HG03457 (cell line): Measurements from ENCODE around the gene INHA.

Source experiments
- ATAC-seq: cut with Tn5 transposase; IDR thresholded peaks from one replicate; pipeline ENCODE4 v1.9.1; 2021; ENCODE audit warnings: moderate number of reproducible peaks; ENCODE audit not compliant: unreplicated experiment

The INHA gene

DNA sequence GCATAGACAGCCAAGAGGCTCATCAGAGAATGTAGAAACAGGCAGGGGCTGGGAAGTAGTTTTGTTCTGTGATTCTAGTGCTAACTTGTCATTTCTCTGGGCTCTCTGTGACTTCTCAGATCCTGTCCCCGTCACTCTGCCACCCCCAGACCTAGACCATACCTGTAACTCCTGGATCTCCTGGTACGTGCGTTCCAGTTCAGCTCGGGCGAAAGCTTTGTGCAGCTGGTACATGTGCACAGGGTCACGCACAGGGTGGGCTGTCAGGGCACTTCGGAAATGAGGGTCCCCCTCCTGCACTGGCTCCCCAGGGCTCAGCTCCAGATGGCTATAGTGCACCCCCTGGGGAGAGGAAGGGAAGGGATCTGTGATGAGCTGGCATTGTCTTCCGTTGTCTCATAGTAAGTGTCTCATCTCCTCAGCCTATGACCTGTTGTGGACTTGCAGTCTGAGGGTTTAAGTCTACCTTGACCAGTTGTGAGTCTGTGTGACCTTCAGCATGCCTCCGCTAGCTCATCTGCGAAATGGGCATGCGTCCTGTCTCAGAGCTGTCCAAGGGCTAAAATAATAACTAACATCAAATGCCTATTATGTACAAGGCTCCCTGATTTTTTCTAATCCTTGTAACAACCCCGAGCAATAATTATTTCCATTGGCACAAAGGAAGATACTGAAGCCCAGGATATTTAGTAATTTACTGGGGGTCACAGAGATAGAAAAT, 31.2 kb upstream of the INHA start:
- no peak for ATAC-seq

- ATAC-seq: peak; percentile 42
Measured at GRCh38 chr2:219541611-219542180, 30.4 kb upstream of the INHA start.

DNA sequence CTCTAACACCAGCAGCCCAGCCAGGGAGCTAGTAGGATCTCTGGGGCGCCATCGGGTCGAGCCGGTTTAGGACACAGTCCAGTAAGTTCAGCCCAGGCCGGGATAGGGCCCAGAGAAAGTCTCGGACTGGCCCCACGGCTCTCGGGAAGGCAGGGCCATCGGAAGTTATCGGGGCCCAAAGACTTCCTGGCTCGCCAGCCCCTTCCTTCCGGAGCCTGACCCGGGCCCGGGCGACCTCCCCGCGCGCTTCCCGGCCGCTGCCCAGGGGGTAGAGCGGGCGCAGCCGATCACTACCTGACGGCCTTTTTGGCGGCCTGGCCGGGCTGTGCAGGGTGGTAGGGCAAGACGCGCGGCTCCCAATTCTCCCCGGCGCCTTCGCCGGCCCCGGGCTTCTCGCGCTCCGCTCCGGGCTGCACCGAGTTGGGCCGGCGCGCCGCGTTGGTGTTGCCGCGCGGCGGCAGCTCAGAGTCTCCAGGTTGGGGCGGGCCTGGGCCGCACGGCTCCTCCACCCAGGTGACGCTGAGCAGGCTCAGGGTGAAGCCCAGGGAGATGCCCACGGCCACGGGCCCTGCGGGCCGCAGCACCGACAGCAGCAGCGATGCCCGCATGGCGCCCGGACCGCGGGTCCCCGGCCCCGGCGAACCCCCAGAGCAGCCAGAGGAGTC, 29.0 kb upstream of the INHA start:
- peak; percentile 19 for ATAC-seq

DNA sequence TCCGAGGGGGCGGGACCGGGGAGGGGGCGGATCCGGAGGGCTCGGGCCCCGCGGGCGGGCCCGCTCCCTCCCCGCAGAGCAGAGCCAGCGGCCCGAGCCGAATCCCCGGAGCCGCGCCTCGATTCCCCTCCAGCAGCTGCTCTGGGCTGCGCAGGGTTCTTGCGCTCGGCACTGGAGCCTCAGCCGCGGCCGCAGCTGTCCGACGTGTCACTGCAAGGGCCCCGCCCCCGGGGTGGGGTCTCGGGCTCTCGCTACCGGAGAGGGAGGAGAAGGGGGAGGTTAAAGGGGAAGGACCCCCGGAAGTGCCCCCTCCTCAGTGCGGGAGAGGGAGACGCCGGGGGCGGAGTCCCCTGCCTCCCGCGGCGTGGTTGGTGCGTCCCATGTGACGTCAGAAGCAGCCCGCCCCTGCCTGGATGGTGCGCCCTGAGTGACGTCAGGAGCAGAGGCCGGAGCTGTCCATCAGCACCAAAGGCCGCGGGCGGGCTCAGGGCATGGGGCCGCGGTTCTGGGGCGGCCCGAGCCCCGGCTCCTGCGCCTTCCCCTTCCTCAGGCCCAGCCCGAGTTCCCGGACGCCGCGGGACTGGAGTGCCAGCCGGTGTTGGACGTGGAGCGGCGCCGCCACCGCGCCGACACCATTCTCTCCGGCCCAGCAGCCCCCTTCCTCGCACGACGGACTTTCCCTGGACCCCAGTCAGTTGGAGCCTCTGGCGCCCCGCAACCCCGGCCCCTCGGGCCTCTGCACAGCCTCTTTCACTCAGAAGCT, 28.3 kb upstream of the INHA start, which contains the start of the genes CHPF and TMEM198:
Gene CHPF, minus strand, starts transcription at position 214 of the 763 bp plus-strand sequence. CDS start 271 bp downstream, outside the sequence.
Gene TMEM198, plus strand, starts transcription at position 433 of the 763 bp plus-strand sequence. CDS start 700 bp downstream, outside the sequence.
- peak; percentile 68 for ATAC-seq

DNA sequence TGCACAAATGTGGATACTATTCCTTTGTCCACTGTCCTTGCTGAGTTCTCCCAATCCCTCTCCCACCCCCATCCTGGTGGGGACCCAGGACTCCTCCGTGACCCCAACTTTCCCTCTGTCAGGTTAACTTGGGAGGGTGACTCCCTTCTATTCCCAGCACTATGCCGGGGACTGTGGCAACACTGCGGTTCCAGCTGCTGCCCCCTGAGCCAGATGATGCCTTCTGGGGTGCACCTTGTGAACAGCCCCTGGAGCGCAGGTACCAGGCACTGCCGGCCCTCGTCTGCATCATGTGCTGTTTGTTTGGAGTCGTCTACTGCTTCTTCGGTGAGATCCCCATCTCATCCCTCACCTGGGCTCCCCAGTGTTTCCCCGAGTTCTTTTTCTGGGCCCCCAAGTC, 27.5 kb upstream of the INHA start:
- ATAC-seq: no peak

DNA sequence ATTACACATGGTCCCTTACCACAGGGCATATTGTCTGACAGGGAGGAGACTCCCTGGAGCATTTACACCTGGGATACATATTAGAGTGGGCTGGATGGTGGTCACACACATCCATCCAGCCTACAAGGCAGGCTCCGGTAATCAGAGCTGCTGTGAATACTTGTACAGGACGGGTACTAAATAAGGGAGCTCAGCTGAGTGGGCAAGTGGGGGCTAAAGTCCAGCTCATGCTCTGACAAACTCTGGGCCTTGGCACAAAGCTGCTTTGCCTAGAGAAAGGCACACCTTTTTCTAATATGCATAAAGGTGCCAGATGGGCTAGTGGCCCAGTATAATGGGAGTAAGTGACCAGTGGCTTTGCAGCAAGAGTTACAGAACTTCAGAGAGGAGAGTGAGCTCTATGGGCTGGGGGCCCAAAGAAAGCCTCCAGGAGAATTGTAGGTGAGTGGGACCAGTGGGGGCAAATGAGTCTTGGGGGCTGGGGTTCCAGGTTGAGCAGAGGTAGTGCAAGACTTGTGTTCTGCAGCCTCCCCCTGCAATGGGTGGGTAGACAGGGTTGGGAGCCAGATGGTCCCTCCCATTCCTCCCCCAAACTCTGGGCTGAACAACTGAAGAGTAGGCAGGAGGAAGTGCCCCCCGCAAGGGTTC, 26.7 kb upstream of the INHA start:
- ATAC-seq: no peak

DNA sequence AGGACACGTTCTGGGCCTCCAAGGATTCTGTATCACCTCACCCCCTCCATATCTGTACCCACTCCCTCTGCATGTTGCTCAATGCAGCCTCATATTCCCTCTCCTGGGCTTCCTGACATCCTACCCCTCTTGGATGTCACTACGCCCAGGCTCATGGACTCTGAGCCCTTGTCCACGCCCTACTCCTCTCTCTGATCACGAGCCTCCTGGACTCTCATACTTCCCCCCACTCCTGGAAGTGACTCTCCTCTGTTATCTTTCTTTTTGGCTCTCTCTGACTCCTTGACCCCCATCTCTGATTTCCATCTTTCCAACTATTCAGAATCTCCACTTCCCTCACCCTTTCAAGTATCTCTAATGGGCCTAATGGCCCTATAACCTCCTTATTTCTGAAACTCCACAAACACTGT, 26.2 kb upstream of the INHA start:
- no peak for ATAC-seq

DNA sequence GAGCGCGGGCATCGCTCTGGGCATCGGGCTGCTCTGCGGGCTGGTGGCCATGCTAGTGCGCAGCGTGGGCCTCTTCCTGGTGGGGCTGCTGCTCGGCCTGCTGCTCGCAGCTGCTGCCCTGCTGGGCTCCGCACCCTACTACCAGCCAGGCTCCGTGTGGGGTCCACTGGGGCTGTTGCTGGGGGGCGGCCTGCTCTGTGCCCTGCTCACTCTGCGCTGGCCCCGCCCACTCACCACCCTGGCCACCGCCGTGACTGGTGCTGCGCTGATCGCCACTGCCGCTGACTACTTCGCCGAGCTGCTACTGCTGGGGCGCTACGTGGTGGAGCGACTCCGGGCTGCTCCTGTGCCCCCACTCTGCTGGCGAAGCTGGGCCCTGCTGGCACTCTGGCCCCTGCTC, 24.5 kb upstream of the INHA start:
- ATAC-seq: no peak

- no peak for ATAC-seq
Measured at GRCh38 chr2:219548990-219549389, 23.1 kb upstream of the INHA start.

DNA sequence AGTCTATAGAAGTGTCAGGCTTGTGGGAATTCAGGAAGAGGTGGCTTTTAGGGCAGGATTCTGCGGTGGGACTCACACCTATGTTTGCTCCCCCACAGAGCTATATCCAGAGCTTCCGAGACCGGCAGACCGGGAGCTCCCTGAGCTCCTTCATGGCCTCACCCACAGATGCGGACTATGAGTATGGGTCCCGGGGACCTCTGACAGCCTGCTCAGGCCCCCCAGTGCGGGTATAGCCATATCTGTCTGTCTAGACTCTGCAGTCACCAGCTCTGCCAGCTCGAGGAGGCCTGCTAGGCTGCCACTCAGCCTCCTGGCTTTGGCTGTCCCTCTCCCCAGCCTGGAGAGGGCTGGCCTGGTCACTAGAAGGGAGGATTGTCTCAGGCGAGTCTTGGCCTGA, 22.5 kb upstream of the INHA start:
- no peak for ATAC-seq

DNA sequence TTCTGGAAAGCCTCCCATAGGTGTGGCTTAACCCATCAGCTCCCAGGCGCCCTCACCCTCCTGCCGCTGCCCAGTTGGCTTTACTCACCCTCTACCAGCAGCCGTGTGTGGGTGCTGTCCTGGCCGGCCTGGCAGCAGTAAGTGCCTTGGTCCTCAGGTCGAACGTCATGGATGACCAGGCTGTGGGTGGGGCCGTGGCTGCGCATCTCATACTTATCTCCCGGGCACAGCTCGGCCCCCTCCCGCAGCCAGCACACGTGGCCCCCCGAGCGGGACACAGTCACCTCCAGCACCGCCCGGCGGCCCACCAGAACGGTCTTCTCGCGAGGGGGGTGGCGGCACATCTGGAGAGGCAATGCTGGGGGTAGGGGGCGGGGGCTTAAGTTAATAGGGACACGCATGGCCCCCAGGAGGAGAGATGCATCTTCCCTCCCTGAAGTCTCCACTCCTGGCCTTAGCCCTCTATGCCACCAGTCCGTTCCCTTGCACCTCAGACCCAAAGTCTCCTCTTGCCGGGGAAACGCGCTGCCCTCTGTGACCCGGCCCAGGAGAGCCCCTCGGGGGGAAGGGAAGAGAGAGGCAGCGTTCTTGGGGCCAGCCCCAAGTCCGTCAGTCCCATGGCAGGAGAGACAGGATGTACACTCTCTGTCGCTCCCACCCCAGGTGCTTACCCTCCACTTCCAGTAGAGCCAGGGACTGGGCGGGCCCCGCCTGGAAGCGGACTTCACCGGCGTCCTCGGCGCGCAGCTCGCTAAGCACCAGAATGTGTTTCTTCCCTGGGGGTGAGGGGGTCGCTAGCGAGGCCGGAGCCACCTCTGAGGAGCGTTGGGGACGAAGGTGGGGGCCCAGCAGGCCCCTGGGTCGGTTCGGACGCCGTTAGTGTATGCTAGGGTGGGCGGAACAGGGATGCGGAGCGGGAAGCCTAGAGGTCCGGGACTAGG, 20.4 kb upstream of the INHA start:
- ATAC-seq: no peak

- ATAC-seq: peak; percentile 82
Measured at GRCh38 chr2:219552382-219553167, 19.5 kb upstream of the INHA start.

- ATAC-seq: no peak
Measured at GRCh38 chr2:219553168-219553417, 19.0 kb upstream of the INHA start.

GRCh38 chr2:219553463-219553963, 18.6 kb upstream of the INHA start:
- no peak for ATAC-seq

GRCh38 chr2:219554350-219554749, 17.8 kb upstream of the INHA start:
- ATAC-seq: no peak

DNA sequence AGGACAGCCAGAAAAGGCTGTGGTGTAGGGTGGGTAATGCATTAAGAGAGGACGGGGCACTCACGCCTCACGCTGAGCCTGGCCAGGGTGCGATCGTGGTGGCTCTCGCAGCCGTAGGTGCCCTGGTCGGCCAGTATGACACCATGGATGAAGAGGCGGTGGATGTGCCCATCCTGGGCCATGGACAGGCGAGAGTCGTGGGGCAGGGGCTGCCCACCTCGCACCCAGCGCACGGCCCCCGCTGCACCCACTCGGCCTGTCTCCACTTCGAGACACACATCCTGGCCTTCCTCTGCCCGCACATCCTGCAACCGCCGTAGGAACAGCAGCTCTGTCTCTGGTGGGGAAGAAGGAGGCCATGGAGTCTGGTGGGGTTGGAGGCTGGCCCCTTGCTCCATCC, 16.2 kb upstream of the INHA start:
- ATAC-seq: no peak

- ATAC-seq: no peak
Measured at GRCh38 chr2:219556413-219556812, 15.7 kb upstream of the INHA start.

GRCh38 chr2:219557320-219557719, 14.8 kb upstream of the INHA start:
- ATAC-seq: no peak
